Mammary epithelial cell (primary cell): ENCODE results near the gene CC2D2B.

ENCODE experiments used
- CTCF ChIP-seq, 2 donors: IDR thresholded peaks in 1 of 2; conservative IDR thresholded peaks in 1 of 2; 2 replicates each; pipeline ENCODE4 v1.5.1; 2011 to 2012; ENCODE audit warnings: inconsistent platforms in 2 of 2, low read length in 2 of 2, mild to moderate bottlenecking in 2 of 2, control low read depth in 1 of 2, low read depth in 1 of 2; ENCODE audit not compliant: insufficient read depth in 1 of 2; ENCODE audit errors: extremely low read depth in 1 of 2
- EZH2 ChIP-seq: IDR thresholded peaks from 2 replicates; pipeline ENCODE4 v1.6.1; 2012; ENCODE audit warnings: low read length, inconsistent platforms, borderline replicate concordance

DNA sequence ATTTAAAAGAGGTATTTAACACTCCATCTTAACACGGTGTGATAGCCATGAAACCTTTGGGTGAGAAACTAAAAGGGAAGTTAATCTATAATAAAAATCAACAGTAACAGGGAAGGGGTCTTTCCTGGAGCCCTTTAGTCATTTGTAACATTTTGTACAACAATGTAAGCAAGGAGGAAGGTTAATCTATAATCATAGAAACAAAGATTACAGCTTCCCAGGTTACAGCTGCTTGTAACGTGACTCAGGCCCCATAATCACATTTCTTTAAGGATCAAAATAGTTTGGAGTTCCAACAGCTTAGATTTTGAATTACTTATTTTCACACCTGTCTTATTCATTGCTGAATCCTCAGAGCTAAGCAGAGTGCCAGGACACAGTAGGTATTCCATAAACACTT, 17.9 kb upstream of the CC2D2B start:
- no peak for TF ChIP-seq CTCF (conservative IDR thresholded peaks at IDR 0.05 in 1 of 2, IDR thresholded peaks at IDR 0.05 in 1 of 2; ENCODE audit: extremely low read depth in 1 of 2, insufficient read depth in 1 of 2, low read depth in 1 of 2, low read length in 2 of 2)
- no peak for TF ChIP-seq EZH2
